Motor neuron (in vitro differentiated cells): ENCODE results near the gene KLHL5. TPM values are rescaled to one million over a fixed set of nuclear protein-coding genes. Genes with fewer than 3 reads are reported as not detected.

Source experiments
- ATAC-seq, 8 experiments: fragments of 200-7000 bp; cut with Tn5 transposase; replicated peaks in 6 of 8; 2 replicates each; pipeline ENCODE4 v1.8.0; 2021; ENCODE audit warnings: mild to moderate bottlenecking in 8 of 8, moderate library complexity in 8 of 8
- H3K27ac ChIP-seq, 2 donors: fragments of 250-450 bp; sonication (Bioruptor Pico); 2 replicates each; pipeline ENCODE4 v1.9.0; 2021; ENCODE audit warnings: antibody characterized with exemption in 2 of 2, mild to moderate bottlenecking in 2 of 2, moderate library complexity in 1 of 2
- H3K4me1 ChIP-seq, 2 donors: fragments of 250-450 bp; sonication (Bioruptor Pico); replicated peaks in 1 of 2; 2 replicates each; pipeline ENCODE4 v1.6.1; 2021; ENCODE audit warnings: antibody characterized with exemption in 2 of 2, mild to moderate bottlenecking in 2 of 2, moderate library complexity in 1 of 2
- H3K4me3 ChIP-seq, 5 donors: fragments of 250-450 bp; sonication (Bioruptor Pico); 2 replicates each; pipeline ENCODE4 v1.9.0; 2021; ENCODE audit warnings: antibody characterized with exemption in 5 of 5, mild to moderate bottlenecking in 5 of 5, moderate library complexity in 4 of 5
- WGBS, 10 experiments: fragments of 450-650 bp; shearing (Covaris generic); methylation state at CpG; one replicate each; pipeline ENCODE4 v1.0.0; 2022; 5-methylcytosine and 5-hydroxymethylcytosine counted together
- in situ Hi-C, 9 experiments: fragments of 400-800 bp; cut with MboI; loops; one replicate each; pipeline ENCODE4 v1.15.0; 2021; ENCODE audit warnings: low sequenced_read_pairs in 9 of 9, low pct_unique_long_range_greater_than_20kb in 2 of 9; ENCODE audit not compliant: unreplicated experiment in 9 of 9
- total RNA-seq, 8 experiments: library from RNA; unstranded; fragments of 300-600 nt; gene quantifications; 2 replicates each; pipeline versions ENCODE4 v1.2.3 to v1.2.4, GENCODE V29; 2022

Gene KLHL5
- total RNA-seq, 8 experiments from 2014 or later: 15.6 to 87.3 (median 34.3) TPM

- Histone ChIP-seq H3K27ac (no peak overlapping the region), H3K4me1 (peaks cover 14% of the 10 kb centered on the region in 2 donors), H3K4me3 (peak overlapping the region; percentile 65 to 97 (median 80))
- no peak for ATAC-seq
- in situ Hi-C loops: no loop called here
- WGBS, 10 experiments: 72 to 100% (median 89%) methylated on average over 1 to 8 of the region's 8 CpGs; no CpG with 5 or more reads in 1 of the 10 experiments
Measured at GRCh38 chr4:39046249-39046648, 15.8 kb upstream of the KLHL5 start.

GRCh38 chr4:39047681-39048080 lies 14.4 kb upstream of the KLHL5 start:
- H3K27ac ChIP-seq: no peak overlapping the region
- in situ Hi-C loops: no loop called here
- peaks cover 14 to 17% of the 10 kb centered on the region in 2 donors for H3K4me1 ChIP-seq
- H3K4me3 ChIP-seq: no peak overlapping the region
- no peak for ATAC-seq
- WGBS, 10 experiments: 38 to 100% (median 86%) methylated on average over 1 to 2 of the region's 2 CpGs; no CpG with 5 or more reads in 1 of the 10 experiments

GRCh38 chr4:39048311-39048710 lies 13.7 kb upstream of the KLHL5 start:
- Histone ChIP-seq H3K4me3 (no peak overlapping the region), H3K27ac (no peak overlapping the region), H3K4me1 (peaks cover 9 to 12% of the 10 kb centered on the region in 2 donors)
- in situ Hi-C loops: no loop called here
- WGBS, 10 experiments: 60 to 100% (median 100%) methylated on average over 1 of the region's 1 CpG; no CpG with 5 or more reads in 5 of the 10 experiments
- ATAC-seq: no peak

- 56 to 100% (median 67%) methylated on average over 1 to 2 of the region's 2 CpGs; no CpG with 5 or more reads in 1 of the 10 experiments for WGBS, 10 experiments
- no peak overlapping the region for H3K27ac ChIP-seq
Measured at GRCh38 chr4:39050590-39050989, 11.4 kb upstream of the KLHL5 start.

GRCh38 chr4:39051492-39051891 lies 10.5 kb upstream of the KLHL5 start:
- peaks cover 6 to 12% of the 10 kb centered on the region in 2 donors for H3K4me1 ChIP-seq
- peak in 1 of 8 experiments; percentile 41 for ATAC-seq
- in situ Hi-C loops: no loop called here
- 67 to 100% (median 80%) methylated on average over 1 of the region's 1 CpG; no CpG with 5 or more reads in 4 of the 10 experiments for WGBS, 10 experiments
- H3K4me3 ChIP-seq: no peak overlapping the region
- H3K27ac ChIP-seq: no peak overlapping the region

More at GRCh38 chr4:39050590-39050989, 11.4 kb upstream of the KLHL5 start:
- in situ Hi-C loops: no loop called here
- ATAC-seq: no peak
- H3K4me1 ChIP-seq: peaks cover 6 to 12% of the 10 kb centered on the region in 2 donors
- no peak overlapping the region for H3K4me3 ChIP-seq

GRCh38 chr4:39053983-39054382 lies 8.0 kb upstream of the KLHL5 start:
- no peak for ATAC-seq
- no peak overlapping the region for H3K27ac ChIP-seq
- 74 to 100% (median 92%) methylated on average over 2 to 4 of the region's 4 CpGs; no CpG with 5 or more reads in 2 of the 10 experiments for WGBS, 10 experiments

GRCh38 chr4:39054497-39054896 lies 7.5 kb upstream of the KLHL5 start:
- in situ Hi-C loops: no loop called here
- Histone ChIP-seq H3K4me1 (peaks cover 6 to 12% of the 10 kb centered on the region in 2 donors), H3K27ac (no peak overlapping the region), H3K4me3 (no peak overlapping the region)
- peak in 5 of 8 experiments; percentile 23 to 72 (median 48) for ATAC-seq
- WGBS, 10 experiments: 80 to 100% (median 94%) methylated on average over 1 to 3 of the region's 3 CpGs; no CpG with 5 or more reads in 1 of the 10 experiments

More at GRCh38 chr4:39053983-39054382, 8.0 kb upstream of the KLHL5 start:
- Histone ChIP-seq H3K4me3 (no peak overlapping the region), H3K4me1 (peaks cover 6 to 12% of the 10 kb centered on the region in 2 donors)
- in situ Hi-C loops: no loop called here

- in situ Hi-C loops: no loop called here
- peaks cover 6 to 8% of the 10 kb centered on the region in 2 donors for H3K4me1 ChIP-seq
- ATAC-seq: no peak
- WGBS, 10 experiments: 50 to 100% (median 92%) methylated on average over 1 to 5 of the region's 5 CpGs; no CpG with 5 or more reads in 1 of the 10 experiments
- no peak overlapping the region for H3K4me3 ChIP-seq
- no peak overlapping the region for H3K27ac ChIP-seq
Measured at GRCh38 chr4:39056023-39056422, 6.0 kb upstream of the KLHL5 start.

- Histone ChIP-seq H3K4me3 (no peak overlapping the region), H3K4me1 (peaks cover 6 to 22% of the 10 kb centered on the region in 2 donors), H3K27ac (no peak overlapping the region)
- no peak for ATAC-seq
- in situ Hi-C loops: no loop called here
- WGBS, 10 experiments: 17 to 100% (median 67%) methylated on average over 1 of the region's 1 CpG; no CpG with 5 or more reads in 1 of the 10 experiments
Measured at GRCh38 chr4:39061457-39061856, 575 bp upstream of the KLHL5 start.

- H3K27ac ChIP-seq: peak overlapping the region; percentile 15 to 26
- H3K4me3 ChIP-seq: peak overlapping the region; percentile 34 to 49 (median 44)
- H3K4me1 ChIP-seq: peaks cover 6 to 22% of the 10 kb centered on the region in 2 donors
- in situ Hi-C loops: no loop called here
- WGBS, 10 experiments: 0 to 100% (median 23%) methylated on average over 1 to 4 of the region's 4 CpGs; no CpG with 5 or more reads in 2 of the 10 experiments
- ATAC-seq: peak in 5 of 8 experiments; percentile 44 to 72 (median 68)
Measured at GRCh38 chr4:39062770-39063097, 702 bp downstream of the KLHL5 start.

GRCh38 chr4:39063430-39063829 lies 1.4 kb downstream of the KLHL5 start:
- in situ Hi-C loops: no loop called here
- Histone ChIP-seq H3K4me3 (peak overlapping the region; percentile 34 to 49 (median 44)), H3K27ac (no peak overlapping the region), H3K4me1 (peaks cover 6 to 22% of the 10 kb centered on the region in 2 donors)
- ATAC-seq: no peak

GRCh38 chr4:39066371-39066770 lies 4.3 kb downstream of the KLHL5 start:
- no peak for ATAC-seq

GRCh38 chr4:39067031-39067430 lies 5.0 kb downstream of the KLHL5 start:
- Histone ChIP-seq H3K4me1 (peaks cover 0 to 20% of the 10 kb centered on the region in 2 donors), H3K27ac (no peak overlapping the region), H3K4me3 (no peak overlapping the region)
- in situ Hi-C loops: no loop called here
- 79 to 100% (median 90%) methylated on average over 1 to 2 of the region's 2 CpGs; no CpG with 5 or more reads in 1 of the 10 experiments for WGBS, 10 experiments
- ATAC-seq: no peak

More at GRCh38 chr4:39066371-39066770, 4.3 kb downstream of the KLHL5 start:
- Histone ChIP-seq H3K27ac (no peak overlapping the region), H3K4me1 (peaks cover 2 to 24% of the 10 kb centered on the region in 2 donors), H3K4me3 (no peak overlapping the region)
- in situ Hi-C loops: no loop called here
- 96 to 100% (median 100%) methylated on average over 2 of the region's 2 CpGs; no CpG with 5 or more reads in 2 of the 10 experiments for WGBS, 10 experiments

- 50 to 100% (median 88%) methylated on average over 1 to 3 of the region's 3 CpGs; no CpG with 5 or more reads in 4 of the 10 experiments for WGBS, 10 experiments
- no peak overlapping the region for H3K4me3 ChIP-seq
- in situ Hi-C loops: no loop called here
- ATAC-seq: no peak
- no peak overlapping the region for H3K27ac ChIP-seq
- peaks cover 0 to 20% of the 10 kb centered on the region in 2 donors for H3K4me1 ChIP-seq
Measured at GRCh38 chr4:39067451-39067850, 5.4 kb downstream of the KLHL5 start.
